K562 (cell line): ENCODE measurements around the gene NIN. TPM values are rescaled to one million over a fixed set of nuclear protein-coding genes. Genes with fewer than 3 reads are reported as not detected.

Source experiments
- ATAC-seq: fragments of 200-7000 bp; cut with Tn5 transposase; 3 replicates; pipeline ENCODE4 v1.9.1; 2020; ENCODE audit warnings: moderate library complexity
- BruUV-seq: library from RNA; stranded (reverse); fragments of 400-500 nt; replicated peaks from 2 replicates; lab custom pipeline; 2021; lab: Mats Ljungman, UMichigan
- CTCF ChIA-PET: fragments of 300-600 bp; formaldehyde crosslinking; extraction: SDS; loops from one replicate; lab custom pipeline; 2021; ENCODE audit warnings: low intra/inter-chr PET ratio; lab: Yijun Ruan, JAX
- POLR2A ChIA-PET: fragments of 300-600, 350-650 bp; sonication (Branson Sonifier 250); formaldehyde crosslinking; extraction: SDS; loops from one replicate; lab custom pipeline; 2021; ENCODE audit warnings: antibody characterized with exemption, inconsistent platforms; lab: Yijun Ruan, JAX
- DNase-seq, 4 experiments: peaks; one replicate each; pipeline versions ENCODE4 v3.0.0 to v3.0.0-alpha.2; 2011 to 2018; ENCODE audit warnings: low spot score in 3 of 4, mixed read lengths in 3 of 4; ENCODE audit errors: extremely low read depth in 1 of 4
- FAIRE-seq: peaks from 2 replicates; lab custom pipeline; 2011; peaks lifted over from hg19 to GRCh38; lab: Jason Lieb, UNC
- H2AFZ ChIP-seq: 2 replicates; pipeline ENCODE4 v1.6.0; 2011; ENCODE audit warnings: low read depth, low read length, control low read depth, inconsistent platforms
- H3K27ac ChIP-seq: fragments of 200-600 bp; 3 replicates; pipeline ENCODE4 v1.8.0; 2011; ENCODE audit warnings: low read depth, mild to moderate bottlenecking, control low read depth, inconsistent platforms, low read length, moderate library complexity, mixed read lengths; ENCODE audit errors: extremely low read depth
- H3K27me3 ChIP-seq, 2 experiments: fragments of 300-600 bp in 1 of 2; 2 replicates in 1 of 2; 3 replicates in 1 of 2; pipeline versions ENCODE4 v1.6.0 to v1.8.0; 2011; ENCODE audit warnings: inconsistent platforms in 2 of 2, low read length in 2 of 2, mild to moderate bottlenecking in 1 of 2, mixed read lengths in 1 of 2, moderate library complexity in 1 of 2; ENCODE audit not compliant: control insufficient read depth in 2 of 2, insufficient read depth in 2 of 2
- H3K36me3 ChIP-seq: fragments of 300-600 bp; 3 replicates; pipeline ENCODE4 v1.8.0; 2011; ENCODE audit warnings: mild to moderate bottlenecking, low read length, inconsistent platforms; ENCODE audit not compliant: control insufficient read depth, insufficient read depth
- H3K4me1 ChIP-seq, 2 experiments: fragments of 200-600 bp in 1 of 2; replicated peaks in 1 of 2; 2 replicates in 1 of 2; 3 replicates in 1 of 2; pipeline versions ENCODE4 v1.5.1 to v1.8.0; 2011; ENCODE audit warnings: inconsistent platforms in 2 of 2, low read length in 2 of 2, mild to moderate bottlenecking in 1 of 2, mixed read lengths in 1 of 2, moderate library complexity in 1 of 2; ENCODE audit not compliant: control insufficient read depth in 2 of 2, insufficient read depth in 2 of 2
- H3K4me2 ChIP-seq: 2 replicates; pipeline ENCODE4 v1.6.1; 2011; ENCODE audit warnings: low read length, control low read depth, inconsistent platforms, mixed read lengths; ENCODE audit not compliant: insufficient read depth
- H3K4me3 ChIP-seq: fragments of 200-600 bp; sonication (generic), shearing (Covaris generic); 2 replicates; pipeline ENCODE4 v1.5.1; 2016; ENCODE audit warnings: control low read depth, inconsistent platforms
- H3K79me2 ChIP-seq: fragments of 200-600 bp; 3 replicates; pipeline ENCODE4 v1.8.0; 2011; ENCODE audit warnings: low read length, inconsistent platforms; ENCODE audit not compliant: control insufficient read depth, insufficient read depth
- H3K9ac ChIP-seq, 2 experiments: 2 replicates each; pipeline versions ENCODE4 v1.6.0 to v1.6.1; 2011; ENCODE audit warnings: low read depth in 2 of 2, low read length in 2 of 2, control low read depth in 1 of 2, inconsistent platforms in 1 of 2, mild to moderate bottlenecking in 1 of 2, mixed read lengths in 1 of 2; ENCODE audit not compliant: insufficient read depth in 1 of 2
- H3K9me1 ChIP-seq: one replicate; pipeline ENCODE4 v1.6.0; 2011; ENCODE audit warnings: inconsistent platforms, mild to moderate bottlenecking, low read length, moderate library complexity; ENCODE audit not compliant: control insufficient read depth, insufficient read depth
- H3K9me3 ChIP-seq: replicated peaks from 2 replicates; pipeline ENCODE4 v1.5.1; 2011; ENCODE audit warnings: low read depth, low read length, inconsistent platforms; ENCODE audit not compliant: control insufficient read depth, insufficient read depth
- H4K20me1 ChIP-seq: replicated peaks from 2 replicates; pipeline ENCODE4 v1.6.1; 2011; ENCODE audit warnings: low read length, inconsistent platforms, mixed read lengths; ENCODE audit not compliant: control insufficient read depth, insufficient read depth
- CBX5 ChIP-seq: IDR thresholded peaks from 2 replicates; pipeline ENCODE4 v1.6.1; 2014; ENCODE audit warnings: low read depth, borderline replicate concordance
- CREB1 ChIP-seq, 2 experiments: sonication (generic) in 1 of 2; formaldehyde crosslinking in 1 of 2; IDR thresholded peaks; 2 replicates each; pipeline versions ENCODE4 v1.6.1 to v1.8.0; 2012 to 2022; ENCODE audit warnings: inconsistent platforms in 1 of 2, mild to moderate bottlenecking in 1 of 2, missing genetic modification reagents in 1 of 2, moderate library complexity in 1 of 2
- E2F4 ChIP-seq: sonication (generic); formaldehyde crosslinking; IDR thresholded peaks from 2 replicates; pipeline ENCODE4 v1.8.0; 2022; ENCODE audit warnings: mild to moderate bottlenecking, low read depth, missing genetic modification reagents
- EWSR1 ChIP-seq: fragments of 450-650 bp; IDR thresholded peaks from 2 replicates; pipeline ENCODE4 v1.6.1; 2018; ENCODE audit warnings: borderline replicate concordance, mild to moderate bottlenecking, low read depth, moderate library complexity; ENCODE audit not compliant: partially characterized antibody
- HMBOX1 ChIP-seq: sonication (generic); IDR thresholded peaks from 2 replicates; pipeline ENCODE4 v1.6.1; 2016
- KAT8 ChIP-seq: fragments of 450-650 bp; IDR thresholded peaks from 2 replicates; pipeline ENCODE4 v1.6.1; 2016; ENCODE audit warnings: low read depth, mild to moderate bottlenecking
- NFRKB ChIP-seq: fragments of 450-650 bp; IDR thresholded peaks from 2 replicates; pipeline ENCODE4 v1.6.1; 2016; ENCODE audit warnings: low read depth
- SMAD1 ChIP-seq: fragments of 150-350 bp; IDR thresholded peaks from 2 replicates; pipeline ENCODE4 v1.6.1; 2014; ENCODE audit warnings: low read length, low read depth; ENCODE audit not compliant: partially characterized antibody
- TOE1 ChIP-seq, 2 experiments: fragments of 450-650 bp in 1 of 2; sonication (generic) in 1 of 2; formaldehyde crosslinking in 1 of 2; IDR thresholded peaks; 2 replicates each; pipeline versions ENCODE4 v1.7.1 to v1.8.0; 2016 to 2022; ENCODE audit warnings: borderline replicate concordance in 2 of 2, mild to moderate bottlenecking in 2 of 2, antibody characterized with exemption in 1 of 2, inconsistent platforms in 1 of 2, low read depth in 1 of 2, missing genetic modification reagents in 1 of 2, moderate library complexity in 1 of 2
- ZNF318 ChIP-seq, 2 experiments: fragments of 450-650 bp; IDR thresholded peaks; 2 replicates each; pipeline ENCODE4 v1.6.1; 2016; ENCODE audit warnings: mild to moderate bottlenecking in 2 of 2, borderline replicate concordance in 1 of 2, low read depth in 1 of 2, moderate library complexity in 1 of 2
- WGBS: fragments of 100-300 bp; shearing (Covaris generic); methylation state at CpG from one replicate; pipeline ENCODE4 v1.1.6; 2016; ENCODE audit warnings: low coverage, mixed read lengths; ENCODE audit not compliant: insufficient coverage; ENCODE audit errors: missing lambda C conversion rate; 5-methylcytosine and 5-hydroxymethylcytosine counted together
- in situ Hi-C: fragments of 300-500 bp; cut with MboI; formaldehyde crosslinking; loops from 4 replicates; pipeline ENCODE4 v1.15.0; 2018; ENCODE audit warnings: inconsistent platforms, mixed read lengths
- intact Hi-C: fragments of 100-400 bp; cut with micrococcal nuclease; formaldehyde crosslinking; loops from 2 replicates; pipeline ENCODE4 v1.14.2; 2022
- polyA plus RNA-seq, 8 experiments: library from polyadenylated mRNA; depleted of rRNA in 4 of 8; stranded (reverse) in 5 of 8; unstranded in 3 of 8; fragments of >200 nt; fragmentation: Nextera tagmentation in 2 of 8; fragmentation: Illumina TruSeq in 1 of 8; extraction: Ambion mirVana in 2 of 8; extraction: Trizol in 1 of 8; gene quantifications; 2 replicates each; pipeline versions ENCODE4 v1.2.1 to v1.2.3, GENCODE V29; 2011 to 2014; ENCODE audit warnings: inconsistent platforms in 1 of 8, missing spikeins in 1 of 8
- total RNA-seq, 7 experiments: library from RNA; depleted of rRNA in 6 of 7; stranded (reverse); fragments of >200 nt in 6 of 7; fragmentation: Illumina TruSeq in 2 of 7; extraction: Trizol in 2 of 7; gene quantifications; 2 replicates each; pipeline versions ENCODE4 v1.2.1 to v1.2.3, GENCODE V29; 2011 to 2021; ENCODE audit warnings: low replicate concordance in 1 of 7

Gene NIN
- total and polyA plus RNA-seq, 9 of the 15 experiments (the other 6 are each of a cell fraction or from before 2014, with no cell fraction given): 0.84 to 8.4 (median 5.0) TPM

- ChIA-PET POLR2A (interaction anchor here (1.2 kb wide), 1 partner anchor 36 kb away, joined by 3 read pairs; no protein-coding TSS in a partner anchor), CTCF (no interaction called here)
- BruUV-seq: no TSS peak
- Histone ChIP-seq H3K9me1 (no peaks in the 10 kb centered on the region), H3K4me3 (no peak overlapping the region), H3K27ac (no peak overlapping the region), H3K4me1 (no peaks in the 10 kb centered on the region; a peak in 1 of 5 replicates), H3K27me3 (peaks cover 0 to 15% of the 10 kb centered on the region in 2 experiments; a peak in 2 of 5 replicates), H3K36me3 (no peaks in the 10 kb centered on the region), H3K9ac (no peak overlapping the region), H3K79me2 (no peaks in the 10 kb centered on the region), H3K9me3 (no peaks in the 10 kb centered on the region), H2AFZ (no peak overlapping the region), H3K4me2 (no peak overlapping the region), H4K20me1 (no peaks in the 10 kb centered on the region)
- 0% methylated on average over 1 of the region's 1 CpG for WGBS
- FAIRE-seq: no peak
- no peak for DNase-seq
- ATAC-seq: no peak
- intact Hi-C loops (no loop called here), in situ Hi-C loops (no loop called here)
- TF ChIP-seq EWSR1 (no peak), TOE1 (IDR thresholded peaks at IDR 0.05; ENCODE audit: borderline replicate concordance) (no peak), TOE1 (CRISPR knock-in tag; IDR thresholded peaks at IDR 0.05; ENCODE audit: borderline replicate concordance, low read depth) (no peak), E2F4 (CRISPR knock-in tag) (no peak), HMBOX1 (no peak), KAT8 (no peak), ZNF318 (IDR thresholded peaks at IDR 0.05; ENCODE audit: borderline replicate concordance in 1 of 2, low read depth in 1 of 2) (no peak), CREB1 (IDR thresholded peaks at IDR 0.05) (no peak), CREB1 (CRISPR knock-in tag; IDR thresholded peaks at IDR 0.05) (no peak), CBX5 (no peak), SMAD1 (no peak), NFRKB (no peak)
Observed at GRCh38 chr14:50839048-50839447, 8.1 kb upstream of the NIN start.
